ENCODE measurements around the gene ATP13A1. TPM values are rescaled to one million over a fixed set of nuclear protein-coding genes. Genes with fewer than 3 reads are reported as not detected.
"Not testable (repeated sequence)": the region's sequence is repeated elsewhere in the genome, so short reads cannot be mapped to it uniquely, and the experiment has no call there.

Gene ATP13A1
- polyA plus RNA-seq, 1 donor: 54.5 TPM

- DNase-seq: not testable (repeated sequence)
Measured at GRCh38 chr19:19665420-19665948, 2.0 kb upstream of the ATP13A1 start.

GRCh38 chr19:19662871-19663255, 613 bp downstream of the ATP13A1 start:
- DNase-seq: no peak

- no peak for DNase-seq
Measured at GRCh38 chr19:19662344-19662743, 1.1 kb downstream of the ATP13A1 start.

- DNase-seq: no peak
Measured at GRCh38 chr19:19661675-19662251, 1.7 kb downstream of the ATP13A1 start.

- no peak for DNase-seq
Measured at GRCh38 chr19:19661141-19661674, 2.3 kb downstream of the ATP13A1 start.

- DNase-seq: no peak
Measured at GRCh38 chr19:19659646-19660245, 3.7 kb downstream of the ATP13A1 start.

GRCh38 chr19:19657397-19657783, 6.1 kb downstream of the ATP13A1 start:
- no peak for DNase-seq

GRCh38 chr19:19656451-19657396, 6.8 kb downstream of the ATP13A1 start:
- no peak for DNase-seq

GRCh38 chr19:19655641-19656343, 7.7 kb downstream of the ATP13A1 start:
- DNase-seq: no peak

- DNase-seq: no peak
Measured at GRCh38 chr19:19655051-19655594, 8.4 kb downstream of the ATP13A1 start.

GRCh38 chr19:19654441-19654840, 9.0 kb downstream of the ATP13A1 start:
- DNase-seq: no peak

- no peak for DNase-seq
Measured at GRCh38 chr19:19653597-19654147, 9.8 kb downstream of the ATP13A1 start.

- DNase-seq: no peak
Measured at GRCh38 chr19:19652482-19653295, 10.8 kb downstream of the ATP13A1 start.

- DNase-seq: no peak
Measured at GRCh38 chr19:19651076-19651475, 12.4 kb downstream of the ATP13A1 start.

- DNase-seq: no peak
Measured at GRCh38 chr19:19650331-19650730, 13.1 kb downstream of the ATP13A1 start.

- no peak for DNase-seq
Measured at GRCh38 chr19:19649580-19649995, 13.9 kb downstream of the ATP13A1 start.

GRCh38 chr19:19649155-19649554, 14.3 kb downstream of the ATP13A1 start:
- no peak for DNase-seq

GRCh38 chr19:19647037-19647835, 16.2 kb downstream of the ATP13A1 start:
- DNase-seq: no peak

GRCh38 chr19:19645233-19645870, 18.1 kb downstream of the ATP13A1 start:
- no peak for DNase-seq
